GM12873 (cell line): Measurements from ENCODE around the gene MYH16.

Source experiments
- CTCF ChIP-seq: IDR thresholded peaks from 2 replicates; pipeline ENCODE4 v1.5.1; 2012; ENCODE audit warnings: low read depth, mild to moderate bottlenecking, moderate library complexity, low read length, control low read depth; ENCODE audit not compliant: insufficient read depth; ENCODE audit errors: missing control alignments

MYH16 gene

GRCh38 chr7:99272476-99273045, at the start of gene MYH16:
Gene MYH16 (plus strand): TSS chr7:99272839.
- no peak for TF ChIP-seq CTCF

- TF ChIP-seq CTCF = no peak
Observed at GRCh38 chr7:99224899-99225265, 47.8 kb upstream of the MYH16 start.

- TF ChIP-seq CTCF = no peak
Observed at GRCh38 chr7:99229234-99229633, 43.4 kb upstream of the MYH16 start.

- no peak for TF ChIP-seq CTCF
Observed at GRCh38 chr7:99232082-99232770, 40.4 kb upstream of the MYH16 start.

- TF ChIP-seq CTCF = no peak
Observed at GRCh38 chr7:99234185-99234584, 38.5 kb upstream of the MYH16 start.

GRCh38 chr7:99235925-99236324, 36.7 kb upstream of the MYH16 start:
- no peak for TF ChIP-seq CTCF

- no peak for TF ChIP-seq CTCF
Observed at GRCh38 chr7:99238558-99239341, 33.9 kb upstream of the MYH16 start.
